GF-D8 (cell line): ENCODE data around the gene DACH1.

Source experiments
- DNase-seq: peaks from one replicate; lab custom pipeline; 2025; lab: John Stamatoyannopoulos, UW

The DACH1 gene

GRCh38 chr13:71394176-71394575 is 472.8 kb downstream of the DACH1 start:
- DNase-seq: no peak
